ENCODE data around the gene MRPL46.
A peak's percentile ranks its signal among the peaks of the same experiment; 100 is the strongest.

GRCh38 chr15:88476635-88477060, 9.5 kb upstream of the MRPL46 start:
- TF ChIP-seq CTCF (IDR thresholded peaks at IDR 0.05; ENCODE audit: low read depth, low read length) = peak; percentile 38
- TF ChIP-seq POLR2A (IDR thresholded peaks at IDR 0.05; ENCODE audit: extremely low read depth, insufficient read length) = no peak
- TF ChIP-seq MAX (IDR thresholded peaks at IDR 0.05; ENCODE audit: low read depth, low read length) = peak; percentile 59

Measured in NB4 (cell line).